PC-3 (cell line): ENCODE results near the gene PTPRD. TPM values are rescaled to one million over a fixed set of nuclear protein-coding genes. Genes with fewer than 3 reads are reported as not detected.

Source experiments
- ATAC-seq: fragments of 200-7000 bp; cut with Tn5 transposase; 2 replicates; pipeline ENCODE4 v1.9.1; 2020; ENCODE audit warnings: mild to moderate bottlenecking, moderate library complexity
- BruUV-seq: library from RNA; stranded (reverse); fragments of 400-500 nt; replicated peaks from 2 replicates; lab custom pipeline; 2021; lab: Mats Ljungman, UMichigan
- CTCF ChIA-PET: fragments of 300-600 bp; sonication (Branson Sonifier 250); formaldehyde crosslinking; loops from one replicate; lab custom pipeline; 2022; ENCODE audit warnings: antibody characterized with exemption; lab: Charles Lee
- POLR2A ChIA-PET: fragments of 300-600 bp; sonication (Branson Sonifier 250); formaldehyde crosslinking; loops from one replicate; lab custom pipeline; 2022; ENCODE audit warnings: antibody characterized with exemption; ENCODE audit not compliant: unreplicated experiment; lab: Charles Lee
- DNase-seq: peaks from one replicate; pipeline ENCODE4 v3.0.0-alpha.2; 2015
- H2AFZ ChIP-seq: fragments of 300-600 bp; sonication (generic); 2 replicates; pipeline ENCODE4 v1.6.0; 2016; ENCODE audit warnings: antibody characterized with exemption, low read length
- H3F3A ChIP-seq: fragments of 300-600 bp; sonication (generic); one replicate; pipeline ENCODE4 v1.6.0; 2017; ENCODE audit warnings: antibody characterized with exemption, low read length, control low read depth, mild to moderate bottlenecking; ENCODE audit not compliant: unreplicated experiment
- H3K27ac ChIP-seq: fragments of 300-600 bp; sonication (generic); 2 replicates; pipeline ENCODE4 v1.5.1; 2016; ENCODE audit warnings: mild to moderate bottlenecking, low read length
- H3K27me3 ChIP-seq: fragments of 300-600 bp; sonication (generic); 2 replicates; pipeline ENCODE4 v1.6.1; 2016; ENCODE audit warnings: low read length, mixed read lengths
- H3K36me3 ChIP-seq: fragments of 300-600 bp; sonication (generic); 2 replicates; pipeline ENCODE4 v1.6.1; 2016; ENCODE audit warnings: low read depth, mixed run types, low read length, mixed read lengths
- H3K4me1 ChIP-seq: fragments of 300-600 bp; sonication (generic); 2 replicates; pipeline ENCODE4 v1.5.1; 2016; ENCODE audit warnings: low read length; ENCODE audit not compliant: insufficient read depth
- H3K4me2 ChIP-seq: fragments of 300-600 bp; sonication (generic); 2 replicates; pipeline ENCODE4 v1.6.0; 2016; ENCODE audit warnings: low read length
- H3K4me3 ChIP-seq: fragments of 300-600 bp; sonication (generic); 2 replicates; pipeline ENCODE4 v1.5.1; 2016; ENCODE audit warnings: mild to moderate bottlenecking, low read length, mixed read lengths
- H3K79me2 ChIP-seq: fragments of 300-600 bp; sonication (generic); 2 replicates; pipeline ENCODE4 v1.6.1; 2017; ENCODE audit warnings: low read length, mixed read lengths
- H3K9ac ChIP-seq: fragments of 300-600 bp; sonication (generic); 2 replicates; pipeline ENCODE4 v1.6.0; 2016; ENCODE audit warnings: mild to moderate bottlenecking, low read length
- H3K9me2 ChIP-seq: fragments of 300-600 bp; sonication (generic); replicated peaks from 2 replicates; pipeline ENCODE4 v1.6.1; 2016; ENCODE audit warnings: mixed run types, low read length, mixed read lengths
- H3K9me3 ChIP-seq: fragments of 300-600 bp; sonication (generic); 2 replicates; pipeline ENCODE4 v1.6.1; 2016; ENCODE audit warnings: low read length, mixed read lengths
- H4K20me1 ChIP-seq: fragments of 300-600 bp; sonication (generic); 2 replicates; pipeline ENCODE4 v1.6.1; 2016; ENCODE audit warnings: low read length, mixed read lengths
- CTCF ChIP-seq: fragments of 300-600 bp; sonication (generic); conservative IDR thresholded peaks from 2 replicates; pipeline ENCODE4 v1.5.1; 2017; ENCODE audit warnings: antibody characterized with exemption, low read depth, mild to moderate bottlenecking, low read length
- EZH2 ChIP-seq: fragments of 300-600 bp; sonication (generic); IDR thresholded peaks from one replicate; pipeline ENCODE4 v1.6.1; 2017; ENCODE audit warnings: antibody characterized with exemption, mild to moderate bottlenecking, low read length; ENCODE audit not compliant: unreplicated experiment
- EZH2phosphoT487 ChIP-seq: fragments of 300-600 bp; sonication (generic); IDR thresholded peaks from 2 replicates; pipeline ENCODE4 v1.6.1; 2018; ENCODE audit warnings: mild to moderate bottlenecking, antibody characterized with exemption, low read length, borderline replicate concordance
- intact Hi-C: fragments of 100-400 bp; cut with micrococcal nuclease; formaldehyde crosslinking; loops from 2 replicates; pipeline ENCODE4 v1.9.0; 2023
- total RNA-seq: library from RNA; depleted of rRNA; stranded (reverse); fragments of >200 nt; gene quantifications from 2 replicates; pipeline ENCODE4 v1.2.3, GENCODE V29; 2014

Gene PTPRD
- total RNA-seq, 1 experiment from 2014 or later: not detected

- no peaks in the 10 kb centered on the region for H4K20me1 ChIP-seq
- H3K27me3 ChIP-seq: no peaks in the 10 kb centered on the region
- no peaks in the 10 kb centered on the region for H3K9me3 ChIP-seq
- H2AFZ ChIP-seq: no peak overlapping the region
- no peak overlapping the region for H3K4me3 ChIP-seq
- no peaks in the 10 kb centered on the region for H3K79me2 ChIP-seq
- H3K9ac ChIP-seq: no peak overlapping the region
- BruUV-seq: no TSS peak
- H3K27ac ChIP-seq: no peak overlapping the region
- POLR2A ChIA-PET: no interaction called here
- H3K4me1 ChIP-seq: no peaks in the 10 kb centered on the region
- H3K4me2 ChIP-seq: no peak overlapping the region
- CTCF ChIA-PET: no interaction called here
- intact Hi-C loops: no loop called here
- DNase-seq (no peak), ATAC-seq (no peak)
- no peaks in the 10 kb centered on the region for H3K36me3 ChIP-seq
- no peaks in the 10 kb centered on the region for H3F3A ChIP-seq
- H3K9me2 ChIP-seq: no peaks in the 10 kb centered on the region
- TF ChIP-seq EZH2 (no peak), CTCF (no peak), EZH2phosphoT487 (no peak)
These were observed 2204.1 kb downstream of the PTPRD start for GRCh38 chr9:8408575-8409190.

GRCh38 chr9:8401961-8402705 is 2210.7 kb downstream of the PTPRD start:
- POLR2A ChIA-PET: no interaction called here
- DNase-seq (no peak), ATAC-seq (no peak)
- intact Hi-C loops: no loop called here
- H3K36me3 ChIP-seq: no peaks in the 10 kb centered on the region
- no peaks in the 10 kb centered on the region for H3K79me2 ChIP-seq
- TF ChIP-seq EZH2 (no peak), CTCF (no peak), EZH2phosphoT487 (no peak)
- CTCF ChIA-PET: no interaction called here
- H3K4me2 ChIP-seq: no peak overlapping the region
- H4K20me1 ChIP-seq: no peaks in the 10 kb centered on the region
- H3K9me2 ChIP-seq: no peaks in the 10 kb centered on the region
- no peak overlapping the region for H3K9ac ChIP-seq
- H2AFZ ChIP-seq: no peak overlapping the region
- no peak overlapping the region for H3K4me3 ChIP-seq
- no peak overlapping the region for H3K27ac ChIP-seq
- H3F3A ChIP-seq: no peaks in the 10 kb centered on the region
- H3K9me3 ChIP-seq: no peaks in the 10 kb centered on the region
- no peaks in the 10 kb centered on the region for H3K27me3 ChIP-seq
- no peaks in the 10 kb centered on the region for H3K4me1 ChIP-seq
- no TSS peak for BruUV-seq

DNA sequence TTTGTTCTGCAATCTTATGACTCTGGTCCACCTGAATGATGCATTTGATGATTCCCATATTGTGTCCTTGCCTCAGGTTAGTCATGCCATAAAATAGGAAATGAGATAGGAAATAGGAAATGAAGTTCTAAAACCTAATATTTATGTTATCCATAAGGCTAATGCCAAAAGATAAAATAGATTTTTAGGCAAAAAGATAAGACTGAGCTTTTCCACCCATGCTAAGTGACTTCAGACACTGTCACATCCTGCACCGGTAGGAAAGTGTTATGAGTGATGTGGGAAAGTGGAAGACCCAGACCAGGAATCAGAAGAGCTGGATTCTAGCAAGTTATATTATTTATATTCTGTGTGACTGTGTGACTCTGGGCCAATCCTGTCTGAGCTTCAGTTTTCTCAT is 2212.4 kb downstream of the PTPRD start:
- no peaks in the 10 kb centered on the region for H3K9me2 ChIP-seq
- no peak overlapping the region for H3K9ac ChIP-seq
- no peaks in the 10 kb centered on the region for H3K4me1 ChIP-seq
- TF ChIP-seq EZH2phosphoT487: no peak
- TF ChIP-seq EZH2: no peak
- TF ChIP-seq CTCF: no peak
- intact Hi-C loops: no loop called here
- H2AFZ ChIP-seq: no peak overlapping the region
- no peaks in the 10 kb centered on the region for H3F3A ChIP-seq
- H3K4me2 ChIP-seq: no peak overlapping the region
- no peak for DNase-seq
- H3K4me3 ChIP-seq: no peak overlapping the region
- H4K20me1 ChIP-seq: no peaks in the 10 kb centered on the region
- H3K27ac ChIP-seq: no peak overlapping the region
- no peaks in the 10 kb centered on the region for H3K27me3 ChIP-seq
- no peaks in the 10 kb centered on the region for H3K36me3 ChIP-seq
- BruUV-seq: no TSS peak
- CTCF ChIA-PET: no interaction called here
- no peaks in the 10 kb centered on the region for H3K9me3 ChIP-seq
- no peaks in the 10 kb centered on the region for H3K79me2 ChIP-seq
- ATAC-seq: no peak
- POLR2A ChIA-PET: no interaction called here
